ENCODE results near the gene LPO.

- TF ChIP-seq CTCF (IDR thresholded peaks at IDR 0.05; ENCODE audit: low read length): no peak
- TF ChIP-seq EZH2phosphoT487 (IDR thresholded peaks at IDR 0.05; ENCODE audit: low read length): no peak
Measured at GRCh38 chr17:58294034-58294433, 55.6 kb downstream of the LPO start.

All from MM.1S (cell line).